Amniotic stem cell (primary cell): ENCODE measurements around the gene GPR183.

Experiments used
- DNase-seq: peaks from one replicate; lab custom pipeline; 2025; lab: John Stamatoyannopoulos, UW

GPR183 gene

DNA sequence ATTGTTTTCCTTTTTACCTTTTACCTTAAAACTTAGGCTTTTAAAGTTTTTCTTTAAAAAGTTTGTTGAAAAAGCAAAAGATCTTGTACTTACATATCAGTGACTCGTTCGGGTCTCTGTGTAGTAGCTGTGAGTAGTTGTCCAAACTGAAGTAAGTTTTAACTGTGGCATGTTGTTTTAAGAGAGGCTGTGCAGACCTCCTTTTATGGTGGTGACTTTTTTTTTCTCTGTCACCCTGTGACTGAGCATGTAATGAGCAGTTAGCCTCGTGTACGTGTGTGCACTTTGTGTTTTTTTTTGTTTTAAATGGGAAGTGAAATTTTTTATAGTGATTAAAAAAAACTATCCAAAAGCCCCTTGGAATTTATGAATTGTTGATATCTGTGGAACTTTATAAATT is at the start of gene GPR183:
Gene GPR183, minus strand, starts transcription at position 153 of the 400 bp plus-strand sequence. CDS start 11,254 bp downstream, outside the sequence.
- no peak for DNase-seq

GRCh38 chr13:99356262-99357091 is 49.3 kb upstream of the GPR183 start:
- no peak for DNase-seq

DNA sequence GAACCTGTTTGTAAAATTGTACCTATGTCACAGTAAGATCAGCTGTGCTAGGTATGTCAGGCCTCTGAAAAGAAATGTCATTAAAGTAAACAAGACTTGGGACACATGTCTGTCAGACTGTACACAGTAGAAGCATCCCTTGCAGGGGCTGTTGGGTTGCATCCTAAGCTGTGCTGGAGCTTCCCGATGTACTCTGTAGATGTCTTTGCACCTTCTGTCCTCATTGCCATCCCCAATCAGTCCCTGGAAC is 48.7 kb upstream of the GPR183 start:
- DNase-seq, result no peak

GRCh38 chr13:99355267-99356011 is 48.2 kb upstream of the GPR183 start:
- DNase-seq, result no peak

- DNase-seq, result no peak
Observed at GRCh38 chr13:99354371-99354951, 47.3 kb upstream of the GPR183 start.

DNA sequence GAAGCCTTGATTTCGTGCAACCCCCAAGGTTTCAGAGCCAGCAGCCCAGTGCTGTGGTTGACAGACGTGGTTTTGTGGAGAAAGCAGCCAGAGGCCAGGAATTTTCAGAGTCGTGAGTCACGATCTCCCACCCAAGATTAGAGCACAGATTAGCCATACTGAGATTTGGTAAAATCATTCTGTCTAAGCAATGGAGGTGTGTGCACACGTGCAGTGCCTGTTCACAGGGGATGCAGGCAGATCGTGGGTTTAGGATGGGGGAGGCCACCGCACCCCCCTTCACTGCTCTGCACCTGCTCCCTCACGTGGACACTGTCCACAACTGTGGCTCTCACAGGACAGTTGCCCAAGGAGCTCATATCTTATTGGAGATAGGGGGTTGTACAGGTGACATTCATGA is 46.6 kb upstream of the GPR183 start:
- DNase-seq, result no peak

DNA sequence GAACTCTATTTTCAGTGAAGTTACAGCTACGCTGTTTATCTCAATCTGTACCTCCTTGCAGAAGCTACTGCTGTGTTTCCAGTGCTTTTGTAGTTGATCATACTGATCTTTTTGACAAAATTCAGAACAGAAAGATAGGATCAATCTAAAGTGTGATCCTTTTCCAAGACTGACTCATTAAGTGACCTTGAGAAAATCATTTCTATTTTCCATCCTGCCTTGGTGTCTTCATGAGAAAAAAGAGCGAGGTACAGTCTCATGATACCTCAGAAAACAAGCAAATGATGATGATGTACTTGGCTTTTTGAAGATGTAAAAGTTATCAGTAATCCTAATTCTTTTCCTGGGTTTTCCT is 46.0 kb upstream of the GPR183 start:
- DNase-seq, result no peak

DNA sequence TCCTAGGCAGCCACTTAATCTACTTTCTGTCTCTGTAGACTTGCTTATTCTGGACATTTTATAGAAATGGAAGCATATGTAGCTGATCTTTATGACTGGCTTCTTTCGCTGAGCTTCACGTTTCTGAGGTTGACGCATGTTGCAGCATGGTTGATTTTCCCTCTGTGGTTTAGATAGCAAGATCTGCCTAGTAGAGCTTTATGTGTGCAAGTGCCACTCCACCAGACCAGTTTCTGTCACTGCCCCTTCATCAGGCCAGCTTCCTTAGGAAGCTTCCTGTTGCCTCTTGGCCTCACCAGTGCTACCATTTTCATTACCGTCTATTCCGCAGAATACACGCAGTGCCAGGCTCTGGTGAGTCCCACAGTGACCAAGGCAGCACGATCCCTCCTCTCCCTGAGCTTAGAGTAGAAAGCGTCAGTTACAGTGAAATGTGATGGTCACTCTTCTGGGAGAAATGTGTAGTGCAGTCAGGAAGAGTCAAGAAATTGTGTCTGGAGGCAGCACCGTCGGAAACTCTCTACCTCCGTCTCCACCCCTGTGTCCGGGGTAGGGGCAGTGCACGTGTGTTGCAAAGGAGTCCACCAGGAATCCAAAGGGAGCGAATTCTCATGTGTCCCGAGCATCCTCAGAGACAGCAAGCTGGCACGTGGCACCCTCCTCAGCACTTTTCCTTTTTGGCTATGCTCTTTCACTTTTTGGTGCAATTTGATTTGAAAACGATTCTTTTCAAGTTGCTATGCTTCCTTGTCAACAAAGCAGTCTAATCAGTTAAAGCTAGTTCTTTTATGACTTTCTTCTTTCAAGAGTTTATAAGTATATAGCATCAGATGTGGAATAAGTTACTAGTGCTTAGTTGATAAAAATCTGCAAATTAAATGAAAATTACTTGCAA is 45.4 kb upstream of the GPR183 start:
- DNase-seq, result no peak

- no peak for DNase-seq
Observed at GRCh38 chr13:99351772-99352171, 44.6 kb upstream of the GPR183 start.

GRCh38 chr13:99350191-99350590 is 43.0 kb upstream of the GPR183 start:
- DNase-seq, result no peak

DNA sequence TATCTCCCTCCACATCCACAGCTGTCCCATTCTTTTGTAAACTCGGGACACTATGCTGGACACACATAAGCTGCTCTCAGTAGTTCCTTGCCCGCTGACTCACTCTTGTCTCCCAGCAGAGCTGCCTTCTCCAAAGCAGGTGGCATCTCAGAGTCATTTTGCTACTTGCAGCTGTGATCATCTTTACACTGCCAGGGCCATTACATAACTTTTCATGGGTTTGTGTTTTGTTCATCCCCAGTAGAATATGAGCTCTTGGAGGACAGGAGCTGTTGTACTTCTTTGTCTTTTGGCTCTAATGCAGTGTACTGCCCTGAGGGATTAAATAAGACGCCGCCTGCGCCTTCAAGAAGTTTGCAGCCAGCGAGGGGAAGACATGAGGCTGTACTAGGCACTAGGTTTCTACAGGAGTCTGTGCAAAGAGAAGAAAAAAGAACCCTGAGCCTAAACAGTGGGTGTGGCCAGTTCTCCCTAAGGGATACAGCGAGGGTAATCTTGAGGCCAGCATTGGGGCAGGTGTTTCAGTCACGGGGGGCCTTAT is 40.8 kb upstream of the GPR183 start:
- no peak for DNase-seq

- no peak for DNase-seq
Observed at GRCh38 chr13:99347335-99347878, 40.2 kb upstream of the GPR183 start.

- DNase-seq, result no peak
Observed at GRCh38 chr13:99346335-99347042, 39.3 kb upstream of the GPR183 start.

GRCh38 chr13:99345345-99345744 is 38.1 kb upstream of the GPR183 start:
- DNase-seq, result no peak

DNA sequence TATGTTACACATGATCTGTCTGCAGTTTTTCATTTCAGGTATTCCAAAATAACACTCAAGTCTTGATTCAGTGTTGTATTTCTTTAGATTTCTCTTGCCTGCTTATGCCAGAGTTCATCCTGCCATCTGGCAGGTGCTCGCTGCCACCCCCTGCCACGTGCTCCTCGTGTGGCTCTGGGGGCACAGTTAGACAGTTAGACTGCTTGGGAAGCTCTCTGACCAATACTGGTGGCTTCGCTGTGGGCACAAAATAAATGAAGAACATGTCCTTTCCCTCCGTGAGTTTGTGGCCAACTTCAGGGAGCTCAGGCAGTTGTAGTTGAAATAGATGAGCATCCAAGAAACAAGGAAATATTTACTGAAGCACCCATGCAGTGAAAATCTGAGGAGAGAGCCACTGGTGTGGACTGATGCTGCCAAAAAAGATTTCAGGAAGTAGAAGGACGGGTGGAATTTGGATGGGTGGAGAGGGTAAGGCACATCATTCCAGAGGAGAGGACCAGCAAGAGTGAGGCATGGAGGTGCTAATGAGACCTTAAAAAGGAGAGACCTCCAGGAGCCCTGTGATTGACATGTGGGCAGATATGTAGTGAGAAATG is 37.5 kb upstream of the GPR183 start:
- no peak for DNase-seq

GRCh38 chr13:99342723-99343315 is 35.6 kb upstream of the GPR183 start:
- DNase-seq, result no peak

DNA sequence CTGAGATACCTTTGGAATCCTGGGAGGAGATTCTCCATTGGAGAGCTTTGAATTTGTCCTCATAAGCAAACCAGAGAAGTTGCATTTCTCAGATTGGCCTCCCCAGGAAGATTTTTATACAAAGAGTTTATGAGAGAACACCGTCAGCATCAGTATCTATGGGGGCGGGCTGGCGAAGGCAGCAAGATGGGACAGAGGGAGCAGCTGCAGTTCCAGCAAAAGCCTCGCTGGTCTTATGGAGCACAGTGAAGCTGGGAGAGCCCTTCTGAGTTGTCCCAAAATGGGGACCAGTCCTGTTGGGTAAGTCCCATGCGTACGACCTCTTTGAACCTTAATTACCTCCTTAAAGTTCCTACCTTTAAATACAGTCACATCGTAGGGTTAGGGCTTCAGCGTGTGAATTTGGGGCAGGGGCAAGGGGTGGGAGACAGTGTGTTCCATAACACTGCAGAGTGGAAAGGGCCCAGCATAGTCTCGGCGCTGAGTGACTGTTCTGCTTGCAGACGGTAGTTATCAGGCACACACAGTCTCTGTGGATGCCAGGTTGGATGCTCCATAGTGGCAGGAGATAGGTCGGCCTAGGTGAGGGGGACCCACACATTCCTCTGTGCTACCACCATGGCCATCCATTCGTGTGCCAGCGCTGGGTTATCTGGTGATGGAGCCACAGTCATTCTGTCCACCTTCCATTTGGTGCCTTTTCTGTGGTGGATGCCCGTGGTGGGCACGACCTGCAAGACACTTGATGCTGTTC is 34.9 kb upstream of the GPR183 start:
- DNase-seq, result no peak

DNA sequence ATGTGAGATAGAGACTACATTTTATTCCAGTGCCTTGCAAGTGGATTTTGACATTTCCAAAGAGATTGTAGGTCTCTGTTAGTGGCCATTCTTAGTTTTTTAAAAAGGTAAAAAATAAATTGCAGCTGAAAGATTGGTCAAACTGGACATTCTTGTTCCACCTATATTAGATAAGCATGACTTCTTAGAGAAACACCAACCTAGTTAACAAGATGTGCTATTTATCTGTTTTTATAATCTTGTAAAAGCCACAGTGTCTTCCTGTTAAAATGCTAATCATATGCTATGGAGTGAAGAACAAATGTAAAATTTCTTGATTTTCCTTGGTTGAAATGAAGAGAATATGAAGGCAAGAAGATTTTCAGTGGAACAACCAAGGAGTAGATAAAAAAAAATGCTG is 33.4 kb upstream of the GPR183 start:
- DNase-seq, result no peak

- no peak for DNase-seq
Observed at GRCh38 chr13:99339736-99340397, 32.7 kb upstream of the GPR183 start.
